Trophoblast cell (in vitro differentiated cells and primary cell): Measurements from ENCODE around the gene CST2. TPM values are rescaled to one million over a fixed set of nuclear protein-coding genes. Genes with fewer than 3 reads are reported as not detected.

Source experiments
- DNase-seq, 2 donors: peaks; one replicate each; pipeline ENCODE4 v3.0.0-alpha.2; 2016
- H2AFZ ChIP-seq: 2 replicates; pipeline ENCODE4 v1.6.1; 2013; ENCODE audit warnings: low read length, moderate library complexity, mild to moderate bottlenecking; ENCODE audit not compliant: insufficient read depth, poor library complexity
- H2AK5ac ChIP-seq: 2 replicates; pipeline ENCODE4 v1.6.1; 2013; ENCODE audit warnings: mild to moderate bottlenecking, low read length
- H2BK120ac ChIP-seq: 2 replicates; pipeline ENCODE4 v1.6.1; 2013; ENCODE audit warnings: low read length, mild to moderate bottlenecking, moderate library complexity; ENCODE audit not compliant: insufficient read depth, poor library complexity
- H2BK12ac ChIP-seq: 2 replicates; pipeline ENCODE4 v1.6.1; 2013; ENCODE audit warnings: mild to moderate bottlenecking, low read length, moderate library complexity
- H2BK5ac ChIP-seq: 2 replicates; pipeline ENCODE4 v1.6.1; 2013; ENCODE audit warnings: low read length, low read depth, moderate library complexity, mild to moderate bottlenecking; ENCODE audit not compliant: poor library complexity
- H3K14ac ChIP-seq: 2 replicates; pipeline ENCODE4 v1.6.1; 2013; ENCODE audit warnings: mild to moderate bottlenecking, low read length
- H3K18ac ChIP-seq: 2 replicates; pipeline ENCODE4 v1.6.1; 2013; ENCODE audit warnings: mild to moderate bottlenecking, low read length
- H3K23ac ChIP-seq: 2 replicates; pipeline ENCODE4 v1.6.1; 2013; ENCODE audit warnings: low read length
- H3K27ac ChIP-seq: 2 replicates; pipeline ENCODE4 v1.5.1; 2013; ENCODE audit warnings: low read depth, mild to moderate bottlenecking, inconsistent platforms, low read length, moderate library complexity
- H3K27me3 ChIP-seq: 2 replicates; pipeline ENCODE4 v1.6.1; 2013; ENCODE audit warnings: inconsistent platforms, mild to moderate bottlenecking, low read length, moderate library complexity; ENCODE audit not compliant: insufficient read depth
- H3K36me3 ChIP-seq, 2 experiments: 1 replicate in 1 of 2; 2 replicates in 1 of 2; pipeline ENCODE4 v1.6.1; 2013; ENCODE audit warnings: low read length in 2 of 2, mild to moderate bottlenecking in 2 of 2, moderate library complexity in 1 of 2; ENCODE audit not compliant: insufficient read depth in 2 of 2, control insufficient read depth in 1 of 2
- H3K4ac ChIP-seq: 2 replicates; pipeline ENCODE4 v1.6.1; 2013; ENCODE audit warnings: low read depth, mild to moderate bottlenecking, low read length, moderate library complexity
- H3K4me1 ChIP-seq, 2 experiments: 1 replicate in 1 of 2; 2 replicates in 1 of 2; pipeline ENCODE4 v1.6.1; 2013; ENCODE audit warnings: low read length in 2 of 2, mild to moderate bottlenecking in 2 of 2, moderate library complexity in 1 of 2; ENCODE audit not compliant: insufficient read depth in 2 of 2, control insufficient read depth in 1 of 2
- H3K4me2 ChIP-seq: 2 replicates; pipeline ENCODE4 v1.6.1; 2013; ENCODE audit warnings: inconsistent platforms, mild to moderate bottlenecking, low read length, moderate library complexity
- H3K4me3 ChIP-seq: 2 replicates; pipeline ENCODE4 v1.5.1; 2013; ENCODE audit warnings: mild to moderate bottlenecking, low read depth, low read length, inconsistent platforms
- H3K79me1 ChIP-seq: one replicate; pipeline ENCODE4 v1.6.1; 2013; ENCODE audit warnings: low read length
- H3K79me2 ChIP-seq: 2 replicates; pipeline ENCODE4 v1.6.1; 2013; ENCODE audit warnings: low read length, mild to moderate bottlenecking; ENCODE audit not compliant: control insufficient read depth, insufficient read depth, poor library complexity
- H3K9ac ChIP-seq: 2 replicates; pipeline ENCODE4 v1.6.1; 2013; ENCODE audit warnings: mild to moderate bottlenecking, low read length
- H3K9me3 ChIP-seq: 2 replicates; pipeline ENCODE4 v1.6.1; 2013; ENCODE audit warnings: low read depth, mild to moderate bottlenecking, control low read depth, inconsistent platforms, low read length; ENCODE audit not compliant: insufficient read depth
- H4K12ac ChIP-seq: 2 replicates; pipeline ENCODE4 v1.6.1; 2013; ENCODE audit warnings: low read depth, mild to moderate bottlenecking, low read length, moderate library complexity
- H4K8ac ChIP-seq: 2 replicates; pipeline ENCODE4 v1.6.1; 2013; ENCODE audit warnings: low read depth, mild to moderate bottlenecking, low read length, moderate library complexity
- H4K91ac ChIP-seq: one replicate; pipeline ENCODE4 v1.6.1; 2013; ENCODE audit warnings: low read depth, mild to moderate bottlenecking, low read length, moderate library complexity
- WGBS: extraction: QIAGEN DNeasy Blood & Tissue Kit; methylation state at CpG from one replicate; pipeline ENCODE4 v1.1.7; 2013; ENCODE audit warnings: missing lambda C conversion rate; ENCODE audit not compliant: insufficient read length, insufficient coverage; ENCODE audit errors: extremely low coverage; 5-methylcytosine and 5-hydroxymethylcytosine counted together
- polyA plus RNA-seq: library from polyadenylated mRNA; stranded (reverse); fragments of 200-250 nt; gene quantifications from 2 replicates; pipeline ENCODE4 v1.2.3, GENCODE V29; 2013

The CST2 gene, protein sequence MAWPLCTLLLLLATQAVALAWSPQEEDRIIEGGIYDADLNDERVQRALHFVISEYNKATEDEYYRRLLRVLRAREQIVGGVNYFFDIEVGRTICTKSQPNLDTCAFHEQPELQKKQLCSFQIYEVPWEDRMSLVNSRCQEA
- 0.12 and 0.16 TPM in 2 replicates for polyA plus RNA-seq

DNA sequence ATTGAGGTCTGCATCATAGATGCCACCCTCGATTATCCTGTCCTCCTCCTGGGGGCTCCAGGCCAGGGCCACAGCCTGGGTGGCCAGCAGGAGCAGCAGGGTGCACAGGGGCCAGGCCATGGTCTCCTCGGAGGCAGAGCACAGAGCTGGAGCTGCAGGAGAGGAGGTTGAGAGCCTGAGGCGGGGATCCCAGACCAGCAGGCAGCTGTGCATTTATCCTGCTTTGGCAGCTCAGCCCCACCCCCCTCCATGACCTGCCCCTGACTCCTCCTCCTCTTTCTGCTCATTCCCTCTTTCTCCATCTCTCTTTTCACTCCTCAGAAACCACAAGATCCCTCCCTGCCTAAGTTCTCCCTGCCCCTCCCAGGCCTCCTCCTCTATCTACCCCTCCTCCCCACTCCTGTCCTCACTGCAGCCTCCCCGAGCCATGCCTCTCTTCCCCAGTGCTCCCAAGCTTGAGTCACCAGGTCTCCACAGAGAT lies at the start of gene CST2:
Gene CST2 (minus strand): TSS at position 189 of the 481 bp plus-strand sequence. CDS start 69 bp downstream, at position 120.
- Histone ChIP-seq H4K91ac (no peak within 1 kb of the TSS), H2AFZ (no peak within 1 kb of the TSS), H3K4me2 (no peak within 1 kb of the TSS), H3K23ac (no peak within 1 kb of the TSS), H2BK12ac (no peak within 1 kb of the TSS), H4K12ac (no peak within 1 kb of the TSS), H4K8ac (no peak within 1 kb of the TSS), H2BK120ac (no peak within 1 kb of the TSS), H3K27me3 (no peaks in the 10 kb centered on the region), H3K14ac (no peak within 1 kb of the TSS), H3K9me3 (no peaks in the 10 kb centered on the region), H3K36me3 (no peaks in the 10 kb centered on the region), H2BK5ac (no peak within 1 kb of the TSS), H3K4me1 (no peaks in the 10 kb centered on the region), H3K4me3 (no peak within 1 kb of the TSS), H3K79me1 (no peaks in the 10 kb centered on the region), H2AK5ac (no peak within 1 kb of the TSS), H3K9ac (peak within 1 kb of the TSS; percentile 64), H3K27ac (no peak within 1 kb of the TSS), H3K4ac (no peak within 1 kb of the TSS), H3K18ac (no peak within 1 kb of the TSS), H3K79me2 (no peaks in the 10 kb centered on the region)
- DNase-seq: no peak
- WGBS: no CpG with 5 or more reads among the region's 4 CpGs

DNA sequence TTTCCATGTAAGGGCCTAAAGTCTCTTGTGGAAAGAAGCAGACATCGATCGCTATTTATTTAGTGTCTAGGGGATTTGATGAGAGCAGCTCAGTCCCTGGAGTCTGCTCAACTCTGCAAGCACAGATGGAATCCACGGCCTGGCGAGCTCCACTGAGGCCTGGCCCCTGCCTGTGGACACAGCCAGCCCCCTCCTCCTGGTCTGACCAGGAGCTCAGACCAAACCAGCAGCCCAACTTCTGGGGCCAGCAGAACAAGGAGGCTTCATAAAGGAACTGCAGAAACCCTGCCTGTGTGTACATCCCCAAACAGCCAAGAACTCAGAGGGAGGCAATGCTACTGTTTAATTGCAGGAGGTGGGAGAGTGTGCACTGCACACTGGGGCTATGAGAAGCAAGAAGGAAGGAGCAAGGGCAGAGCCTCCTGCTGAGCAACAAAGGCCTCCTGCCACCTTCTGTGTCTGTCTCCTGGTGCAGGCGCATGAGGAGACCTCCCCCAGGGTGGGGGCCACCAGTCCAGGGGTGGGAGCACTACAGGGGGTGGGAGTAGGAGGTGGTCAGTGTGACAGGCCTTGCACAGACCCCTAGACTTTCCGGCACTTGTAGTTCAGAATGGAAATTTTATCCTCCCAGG lies 49.2 kb upstream of the CST2 start:
- no peak overlapping the region for H3K4ac ChIP-seq
- no peaks in the 10 kb centered on the region for H3K79me1 ChIP-seq
- H3K4me2 ChIP-seq: no peak overlapping the region
- H3K4me3 ChIP-seq: no peak overlapping the region
- no peaks in the 10 kb centered on the region for H3K36me3 ChIP-seq
- H2BK5ac ChIP-seq: no peak overlapping the region
- no peak overlapping the region for H2BK120ac ChIP-seq
- H3K79me2 ChIP-seq: no peaks in the 10 kb centered on the region
- no peak overlapping the region for H4K12ac ChIP-seq
- no peak overlapping the region for H3K23ac ChIP-seq
- H3K9me3 ChIP-seq: peaks cover 2% of the 10 kb centered on the region
- no CpG with 5 or more reads among the region's 6 CpGs for WGBS
- H3K18ac ChIP-seq: no peak overlapping the region
- H3K4me1 ChIP-seq: peaks cover 0 to 6% of the 10 kb centered on the region in 2 experiments
- H3K9ac ChIP-seq: no peak overlapping the region
- H2BK12ac ChIP-seq: no peak overlapping the region
- H4K91ac ChIP-seq: no peak overlapping the region
- no peak overlapping the region for H2AFZ ChIP-seq
- no peak overlapping the region for H3K14ac ChIP-seq
- no peak for DNase-seq
- H3K27me3 ChIP-seq: no peaks in the 10 kb centered on the region
- H2AK5ac ChIP-seq: no peak overlapping the region
- H3K27ac ChIP-seq: no peak overlapping the region
- H4K8ac ChIP-seq: no peak overlapping the region

DNA sequence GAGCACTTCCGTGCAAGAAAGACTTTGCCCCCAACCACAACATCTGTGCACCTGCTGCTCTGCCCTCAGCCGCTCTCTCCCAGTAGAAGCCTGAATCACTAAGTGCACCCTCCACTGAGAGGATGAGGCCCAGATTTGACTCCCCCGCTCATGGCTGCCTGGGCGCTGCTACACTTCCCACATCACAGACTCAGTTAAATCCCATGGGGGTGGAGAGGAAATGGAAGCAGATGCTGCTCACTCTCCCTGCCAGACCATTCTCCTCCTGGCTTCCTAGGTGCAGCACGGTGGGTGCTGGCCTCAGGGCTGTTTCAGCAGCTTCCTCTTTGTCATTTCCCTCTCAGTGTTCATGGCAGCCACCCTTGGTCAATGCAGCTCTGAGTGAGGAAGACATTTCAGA lies 48.2 kb upstream of the CST2 start:
- no peak overlapping the region for H4K12ac ChIP-seq
- peaks cover 2% of the 10 kb centered on the region for H3K9me3 ChIP-seq
- no peak overlapping the region for H2AFZ ChIP-seq
- H2BK120ac ChIP-seq: no peak overlapping the region
- no peaks in the 10 kb centered on the region for H3K36me3 ChIP-seq
- H2BK5ac ChIP-seq: no peak overlapping the region
- DNase-seq: no peak
- no peaks in the 10 kb centered on the region for H3K79me2 ChIP-seq
- H4K8ac ChIP-seq: no peak overlapping the region
- no peak overlapping the region for H3K4me3 ChIP-seq
- H3K14ac ChIP-seq: no peak overlapping the region
- no peaks in the 10 kb centered on the region for H3K27me3 ChIP-seq
- H3K79me1 ChIP-seq: no peaks in the 10 kb centered on the region
- H3K18ac ChIP-seq: no peak overlapping the region
- WGBS: no CpG with 5 or more reads among the region's 5 CpGs
- H3K4me1 ChIP-seq: peaks cover 0 to 4% of the 10 kb centered on the region in 2 experiments
- no peak overlapping the region for H3K23ac ChIP-seq
- H3K4me2 ChIP-seq: no peak overlapping the region
- no peak overlapping the region for H2AK5ac ChIP-seq
- H3K9ac ChIP-seq: no peak overlapping the region
- H4K91ac ChIP-seq: no peak overlapping the region
- no peak overlapping the region for H3K4ac ChIP-seq
- H3K27ac ChIP-seq: no peak overlapping the region
- H2BK12ac ChIP-seq: no peak overlapping the region

DNA sequence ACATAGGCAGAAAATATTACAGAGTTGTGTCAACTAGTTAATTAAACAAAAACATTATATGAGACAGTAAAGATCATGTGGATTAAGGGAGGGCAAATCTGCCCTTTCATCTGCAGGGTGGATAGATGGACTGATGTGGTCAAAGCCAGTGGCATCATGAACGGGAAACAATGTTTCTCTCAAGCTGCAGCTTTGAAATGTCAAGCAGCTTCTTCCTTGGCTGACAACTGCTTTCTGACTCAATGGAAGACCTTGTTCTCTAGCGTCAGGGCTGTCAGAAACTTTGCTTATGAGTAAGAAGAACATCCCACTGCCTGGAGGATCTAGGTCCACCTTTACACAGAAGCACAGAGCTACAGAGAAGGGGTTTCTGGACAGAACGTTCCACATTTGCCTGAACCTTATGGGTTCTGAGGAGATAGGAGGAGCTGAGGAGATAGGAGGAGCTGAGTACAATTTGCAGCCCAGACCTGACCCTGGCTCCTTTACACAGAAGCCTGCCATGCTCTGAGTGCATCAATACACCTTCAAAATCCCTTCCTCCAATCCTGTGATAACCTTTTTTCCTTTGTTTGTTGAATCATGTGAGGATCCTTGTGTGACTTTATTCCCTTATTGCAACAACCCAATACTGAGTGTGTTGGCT lies 47.0 kb upstream of the CST2 start:
- no CpG with 5 or more reads among the region's 3 CpGs for WGBS
- Histone ChIP-seq H3K9me3 (no peaks in the 10 kb centered on the region), H2BK12ac (no peak overlapping the region), H3K14ac (no peak overlapping the region), H4K91ac (no peak overlapping the region), H3K79me1 (no peaks in the 10 kb centered on the region), H3K27ac (no peak overlapping the region), H3K9ac (no peak overlapping the region), H3K36me3 (no peaks in the 10 kb centered on the region), H3K79me2 (no peaks in the 10 kb centered on the region), H2BK5ac (no peak overlapping the region), H4K12ac (no peak overlapping the region), H2AFZ (no peak overlapping the region), H4K8ac (no peak overlapping the region), H3K18ac (no peak overlapping the region), H3K4me3 (no peak overlapping the region), H3K23ac (no peak overlapping the region), H3K4ac (no peak overlapping the region), H2BK120ac (no peak overlapping the region), H3K4me1 (no peaks in the 10 kb centered on the region), H3K27me3 (no peaks in the 10 kb centered on the region), H3K4me2 (no peak overlapping the region), H2AK5ac (no peak overlapping the region)
- DNase-seq: no peak
